Astrocyte (in vitro differentiated cells and primary cell): ENCODE results near the gene INO80E.

ENCODE experiments used
- CTCF ChIP-seq: IDR thresholded peaks from 2 replicates; pipeline ENCODE4 v1.5.1; 2011; ENCODE audit warnings: low read depth, mild to moderate bottlenecking, inconsistent platforms, low read length, moderate library complexity; ENCODE audit not compliant: insufficient read depth
- EZH2 ChIP-seq: IDR thresholded peaks from 2 replicates; pipeline ENCODE4 v1.6.1; 2012; ENCODE audit warnings: mild to moderate bottlenecking, low read length, inconsistent platforms; ENCODE audit not compliant: insufficient read depth

DNA sequence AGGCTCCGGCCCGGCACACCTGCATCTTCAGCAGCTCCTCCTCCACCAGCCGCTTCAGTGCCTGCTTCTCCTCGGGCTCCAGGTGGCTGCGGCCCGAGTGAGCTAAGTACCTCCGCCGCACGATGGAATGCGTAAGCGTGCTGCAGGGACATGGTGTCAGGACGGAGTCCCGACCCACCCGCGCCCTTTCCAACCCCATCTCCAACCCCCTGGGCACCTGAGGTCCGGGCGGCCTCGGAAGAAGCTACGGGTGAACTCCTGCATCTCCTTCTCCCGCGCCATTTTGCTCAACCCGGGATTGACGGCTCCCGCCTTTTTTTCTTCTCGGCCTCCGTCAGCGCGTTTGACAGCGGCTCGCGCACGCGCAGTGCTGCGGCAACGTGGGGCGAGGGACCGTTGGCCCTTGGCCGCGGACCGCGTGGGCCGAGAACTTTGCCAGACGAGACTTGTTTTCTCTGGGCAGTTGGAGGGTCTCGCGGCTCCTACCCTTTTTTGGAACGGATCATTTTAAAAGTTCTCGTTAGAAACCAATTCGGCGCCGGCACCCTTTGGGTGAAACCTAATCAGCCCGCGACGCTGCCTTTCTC is 624 bp upstream of the INO80E start, which contains the start of gene HIRIP3:
- no peak for TF ChIP-seq CTCF
- TF ChIP-seq EZH2, result no peak
